Measurements from ENCODE around the gene TSPAN5.

The TSPAN5 gene

GRCh38 chr4:98476891-98477290 is 181.5 kb downstream of the TSPAN5 start:
- TF ChIP-seq CTCF (IDR thresholded peaks at IDR 0.05; ENCODE audit: insufficient read depth, low read depth, low read length, missing control alignments), result no peak
- no peak overlapping the region for H3K4me3 ChIP-seq (ENCODE audit: low read depth, low read length)
- no peak for DNase-seq (ENCODE audit: low read depth)

- DNase-seq (ENCODE audit: low read depth), result no peak
- no peak for TF ChIP-seq CTCF (IDR thresholded peaks at IDR 0.05; ENCODE audit: insufficient read depth, low read depth, low read length, missing control alignments)
- no peak overlapping the region for H3K4me3 ChIP-seq (ENCODE audit: low read depth, low read length)
Observed at GRCh38 chr4:98474408-98474844, 184.0 kb downstream of the TSPAN5 start.

- no peak overlapping the region for H3K4me3 ChIP-seq (ENCODE audit: low read depth, low read length)
- no peak for TF ChIP-seq CTCF (IDR thresholded peaks at IDR 0.05; ENCODE audit: insufficient read depth, low read depth, low read length, missing control alignments)
- no peak for DNase-seq (ENCODE audit: low read depth)
Observed at GRCh38 chr4:98473046-98473445, 185.4 kb downstream of the TSPAN5 start.

GRCh38 chr4:98470831-98471230 is 187.6 kb downstream of the TSPAN5 start:
- no peak overlapping the region for H3K4me3 ChIP-seq (ENCODE audit: low read depth, low read length)
- no peak for TF ChIP-seq CTCF (IDR thresholded peaks at IDR 0.05; ENCODE audit: insufficient read depth, low read depth, low read length, missing control alignments)
- no peak for DNase-seq (ENCODE audit: low read depth)

- no peak for TF ChIP-seq CTCF (IDR thresholded peaks at IDR 0.05; ENCODE audit: insufficient read depth, low read depth, low read length, missing control alignments)
- DNase-seq (ENCODE audit: low read depth), result no peak
- H3K4me3 ChIP-seq (ENCODE audit: low read depth, low read length), result no peak overlapping the region
Observed at GRCh38 chr4:98470366-98470765, 188.0 kb downstream of the TSPAN5 start.

GRCh38 chr4:98469771-98470170 is 188.6 kb downstream of the TSPAN5 start:
- no peak for TF ChIP-seq CTCF (IDR thresholded peaks at IDR 0.05; ENCODE audit: insufficient read depth, low read depth, low read length, missing control alignments)
- H3K4me3 ChIP-seq (ENCODE audit: low read depth, low read length), result no peak overlapping the region
- no peak for DNase-seq (ENCODE audit: low read depth)

- no peak overlapping the region for H3K4me3 ChIP-seq (ENCODE audit: low read depth, low read length)
- DNase-seq (ENCODE audit: low read depth), result no peak
- no peak for TF ChIP-seq CTCF (IDR thresholded peaks at IDR 0.05; ENCODE audit: insufficient read depth, low read depth, low read length, missing control alignments)
Observed at GRCh38 chr4:98468709-98469108, 189.7 kb downstream of the TSPAN5 start.

All from GM12865 (cell line).